T-helper 2 cell treated with Interferon-gamma antibody and Interleukin-4, amounts not matched to agents 5 μg/mL and 100 μg/mL, for 36 hours (primary cell): ENCODE measurements around the gene CYP2D6.
"Not testable (repeated sequence)": the region's sequence is repeated elsewhere in the genome, so short reads cannot be mapped to it uniquely, and the experiment has no call there.

Experiments used
- DNase-seq: peaks from one replicate; pipeline ENCODE4 v3.0.0; 2021; ENCODE audit warnings: low spot score
- H3K27ac Mint-ChIP-seq: one replicate; pipeline ENCODE4 v1.8.0; 2021; ENCODE audit warnings: mild to moderate bottlenecking, mixed read lengths
- H3K27me3 Mint-ChIP-seq: one replicate; pipeline ENCODE4 v1.8.0; 2021; ENCODE audit warnings: low read depth, mixed read lengths
- H3K36me3 Mint-ChIP-seq: one replicate; pipeline ENCODE4 v1.8.0; 2021; ENCODE audit warnings: low read depth, mixed read lengths
- H3K4me1 Mint-ChIP-seq: one replicate; pipeline ENCODE4 v1.8.0; 2021; ENCODE audit warnings: low read depth, mixed read lengths
- H3K4me3 Mint-ChIP-seq: one replicate; pipeline ENCODE4 v1.8.0; 2022; ENCODE audit warnings: mild to moderate bottlenecking, moderate library complexity, mixed read lengths
- H3K9me3 Mint-ChIP-seq: one replicate; pipeline ENCODE4 v1.8.0; 2021; ENCODE audit warnings: mixed read lengths

Gene CYP2D6

DNA sequence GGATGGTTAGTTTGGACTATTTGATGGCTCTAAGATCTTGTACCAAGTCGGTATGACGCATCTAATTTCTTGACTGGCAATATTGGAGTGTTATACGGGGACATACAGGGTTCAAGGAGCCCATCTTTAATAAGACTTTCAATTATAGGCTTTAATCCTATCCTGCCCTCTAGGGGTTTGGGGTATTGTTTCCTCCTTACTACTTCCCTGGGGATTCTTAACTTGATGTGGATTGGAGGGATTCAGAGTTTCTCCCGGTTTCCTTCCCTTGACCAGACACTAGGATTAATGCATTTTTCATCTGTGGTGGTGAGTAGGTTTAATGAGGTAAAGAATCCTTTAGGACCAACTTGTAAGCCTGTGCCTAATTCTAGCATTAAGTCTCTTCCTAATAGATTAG, 18.8 kb downstream of the CYP2D6 start:
- no peak for DNase-seq
- no peaks in the 10 kb centered on the region for H3K4me1 Mint-ChIP-seq
- H3K27ac Mint-ChIP-seq, result no peak overlapping the region
- peaks cover 21% of the 10 kb centered on the region for H3K36me3 Mint-ChIP-seq
- H3K27me3 Mint-ChIP-seq, result no peaks in the 10 kb centered on the region
- peaks cover 27% of the 10 kb centered on the region for H3K9me3 Mint-ChIP-seq
- H3K4me3 Mint-ChIP-seq, result no peak overlapping the region

DNA sequence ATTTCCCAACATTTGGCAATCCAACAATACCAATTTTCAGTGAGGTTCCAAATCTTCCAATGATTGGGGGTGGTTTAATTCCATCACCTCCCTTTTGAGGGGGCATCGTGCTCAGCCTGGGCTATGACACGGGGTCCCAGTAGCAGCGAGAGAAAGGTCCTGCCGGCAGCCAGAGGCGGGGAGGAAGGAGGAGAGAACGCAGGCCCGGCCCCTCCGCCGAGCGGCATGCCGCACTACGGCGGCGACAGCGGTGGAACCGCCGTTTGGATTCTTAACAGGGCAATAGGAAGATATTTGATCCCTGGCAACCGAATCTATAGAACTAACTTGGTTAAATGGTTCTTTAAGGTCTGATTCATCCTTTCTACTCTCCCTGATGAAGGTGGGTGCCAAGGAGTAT, 21.8 kb downstream of the CYP2D6 start:
- Mint-ChIP-seq H3K9me3 (peaks cover 18% of the 10 kb centered on the region), H3K4me3 (no peak overlapping the region), H3K36me3 (peaks cover 3% of the 10 kb centered on the region), H3K4me1 (no peaks in the 10 kb centered on the region), H3K27me3 (no peaks in the 10 kb centered on the region), H3K27ac (no peak overlapping the region)
- DNase-seq, result no peak

GRCh38 chr22:42104332-42104860, 26.2 kb downstream of the CYP2D6 start:
- Mint-ChIP-seq H3K36me3 (peaks cover 15% of the 10 kb centered on the region), H3K9me3 (peaks cover 38% of the 10 kb centered on the region)
- DNase-seq, H3K27me3 Mint-ChIP-seq, H3K4me1 Mint-ChIP-seq, H3K4me3 Mint-ChIP-seq, H3K27ac Mint-ChIP-seq: not testable (repeated sequence)

DNA sequence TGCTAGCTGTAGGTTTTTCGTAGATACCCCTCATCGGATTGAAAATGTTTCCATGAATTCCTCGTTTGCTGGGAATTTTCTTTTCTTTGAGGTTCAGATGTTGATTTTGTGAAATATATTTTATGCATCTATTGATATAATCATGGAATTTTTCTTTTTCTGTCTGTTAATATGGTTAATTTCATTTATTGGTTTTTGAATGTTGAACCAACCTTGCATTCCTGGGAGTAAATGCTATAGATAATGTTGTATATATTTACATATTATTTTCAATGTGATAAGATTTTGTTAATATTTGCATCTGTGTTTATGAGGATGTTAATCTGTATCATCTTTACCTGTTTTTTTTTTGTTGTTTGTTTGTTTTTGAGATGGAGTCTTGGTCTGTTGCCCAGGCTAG, 29.4 kb downstream of the CYP2D6 start:
- Mint-ChIP-seq H3K4me3 (no peak overlapping the region), H3K36me3 (peaks cover 19% of the 10 kb centered on the region), H3K9me3 (peaks cover 41% of the 10 kb centered on the region), H3K27ac (no peak overlapping the region), H3K4me1 (no peaks in the 10 kb centered on the region), H3K27me3 (no peaks in the 10 kb centered on the region)
- DNase-seq, result no peak

GRCh38 chr22:42091455-42091782, 39.2 kb downstream of the CYP2D6 start:
- H3K27ac Mint-ChIP-seq, result peak overlapping the region; percentile 100
- no peak for DNase-seq
- peaks cover 33% of the 10 kb centered on the region for H3K36me3 Mint-ChIP-seq
- peaks cover 3% of the 10 kb centered on the region for H3K9me3 Mint-ChIP-seq
- H3K4me1 Mint-ChIP-seq, result peaks cover 21% of the 10 kb centered on the region
- no peaks in the 10 kb centered on the region for H3K27me3 Mint-ChIP-seq
- peak overlapping the region; percentile 98 for H3K4me3 Mint-ChIP-seq

GRCh38 chr22:42090596-42091454, 39.8 kb downstream of the CYP2D6 start, which contains the start of gene NDUFA6:
NDUFA6 (minus strand) TSS chr22:42090772; CDS start chr22:42090744, 28 bp downstream.
- Mint-ChIP-seq H3K9me3 (peaks cover 3% of the 10 kb centered on the region), H3K27me3 (no peaks in the 10 kb centered on the region), H3K4me1 (peaks cover 21% of the 10 kb centered on the region), H3K27ac (peak within 1 kb of the TSS; percentile 100), H3K4me3 (peak within 1 kb of the TSS; percentile 98), H3K36me3 (peaks cover 39% of the 10 kb centered on the region)
- peak; percentile 99 for DNase-seq

DNA sequence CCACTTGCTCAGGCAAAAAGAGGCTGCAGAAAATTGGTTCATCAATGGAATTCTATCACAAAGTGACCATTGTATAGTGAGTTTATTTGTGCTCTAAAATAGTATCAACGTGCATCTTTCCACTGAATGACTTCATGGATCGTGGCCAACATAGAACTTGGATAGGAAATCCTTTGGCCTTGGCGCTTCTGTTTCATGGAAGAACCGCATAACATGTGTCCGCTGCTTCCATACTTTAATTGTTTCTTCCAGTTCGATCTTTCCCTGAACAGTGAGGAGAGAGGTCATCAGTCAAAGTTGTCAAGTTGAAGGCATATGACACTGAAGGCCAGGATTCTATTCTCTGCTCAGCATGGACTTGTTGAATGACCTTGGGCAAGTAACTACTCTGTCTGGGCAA, 44.6 kb downstream of the CYP2D6 start:
- Mint-ChIP-seq H3K27ac (no peak overlapping the region), H3K27me3 (no peaks in the 10 kb centered on the region), H3K36me3 (peaks cover 65% of the 10 kb centered on the region), H3K4me3 (no peak overlapping the region), H3K9me3 (peaks cover 3% of the 10 kb centered on the region), H3K4me1 (peaks cover 17% of the 10 kb centered on the region)
- DNase-seq, result no peak

GRCh38 chr22:42084874-42085273, 45.7 kb downstream of the CYP2D6 start:
- no peak overlapping the region for H3K27ac Mint-ChIP-seq
- H3K36me3 Mint-ChIP-seq, result peaks cover 64% of the 10 kb centered on the region
- H3K4me1 Mint-ChIP-seq, result peaks cover 22% of the 10 kb centered on the region
- H3K4me3 Mint-ChIP-seq, result no peak overlapping the region
- DNase-seq, result no peak
- peaks cover 3% of the 10 kb centered on the region for H3K9me3 Mint-ChIP-seq
- H3K27me3 Mint-ChIP-seq, result no peaks in the 10 kb centered on the region

- DNase-seq, result no peak
- Mint-ChIP-seq H3K27me3 (no peaks in the 10 kb centered on the region), H3K9me3 (no peaks in the 10 kb centered on the region), H3K4me3 (no peak overlapping the region), H3K36me3 (peaks cover 52% of the 10 kb centered on the region), H3K4me1 (peaks cover 24% of the 10 kb centered on the region), H3K27ac (no peak overlapping the region)
Observed at GRCh38 chr22:42083119-42083518, 47.5 kb downstream of the CYP2D6 start.

DNA sequence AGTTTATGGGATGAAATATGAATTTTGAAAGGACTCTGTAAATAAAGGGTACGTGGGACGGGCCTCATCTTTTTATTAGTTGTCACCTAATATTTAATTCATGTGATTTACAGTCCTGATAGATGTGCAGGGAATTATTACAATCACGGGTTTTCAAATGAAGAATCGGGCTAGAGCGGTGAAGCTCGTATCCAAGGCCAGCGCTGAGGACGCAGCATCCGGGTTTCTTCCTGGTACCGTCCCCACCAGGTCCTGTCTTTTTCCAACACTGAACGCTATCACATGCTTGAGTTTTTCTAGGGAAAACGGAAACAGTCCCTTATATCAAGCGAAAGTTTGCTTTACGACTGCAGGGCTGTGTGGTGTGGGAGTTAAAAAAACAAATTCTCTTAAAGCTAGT, 50.3 kb downstream of the CYP2D6 start:
- Mint-ChIP-seq H3K9me3 (no peaks in the 10 kb centered on the region), H3K4me3 (peak overlapping the region; percentile 98), H3K27me3 (no peaks in the 10 kb centered on the region), H3K4me1 (peaks cover 24% of the 10 kb centered on the region), H3K36me3 (peaks cover 31% of the 10 kb centered on the region), H3K27ac (peak overlapping the region; percentile 96)
- DNase-seq, result no peak

- Mint-ChIP-seq H3K9me3 (no peaks in the 10 kb centered on the region), H3K27ac (peak within 1 kb of the TSS; percentile 96), H3K4me3 (peak within 1 kb of the TSS; percentile 98), H3K36me3 (peaks cover 25% of the 10 kb centered on the region), H3K4me1 (peaks cover 28% of the 10 kb centered on the region), H3K27me3 (no peaks in the 10 kb centered on the region)
- DNase-seq, result peak; percentile 98
Observed at GRCh38 chr22:42079319-42080251, 51.0 kb downstream of the CYP2D6 start, which contains the start of gene SMDT1. SMDT1 (plus strand) TSS chr22:42079700; CDS start chr22:42079769, 69 bp downstream.

GRCh38 chr22:42078469-42079318, 51.9 kb downstream of the CYP2D6 start:
- H3K4me1 Mint-ChIP-seq, result peaks cover 28% of the 10 kb centered on the region

GRCh38 chr22:42077486-42078125, 53.0 kb downstream of the CYP2D6 start:
- no peak overlapping the region for H3K27ac Mint-ChIP-seq

More at GRCh38 chr22:42078469-42079318, 51.9 kb downstream of the CYP2D6 start:
- Mint-ChIP-seq H3K27ac (peak overlapping the region; percentile 96), H3K4me3 (peak overlapping the region; percentile 98), H3K36me3 (peaks cover 19% of the 10 kb centered on the region), H3K9me3 (no peaks in the 10 kb centered on the region), H3K27me3 (no peaks in the 10 kb centered on the region)
- DNase-seq, result no peak

More at GRCh38 chr22:42077486-42078125, 53.0 kb downstream of the CYP2D6 start:
- peaks cover 30% of the 10 kb centered on the region for H3K4me1 Mint-ChIP-seq
- DNase-seq, result no peak
- H3K9me3 Mint-ChIP-seq, result no peaks in the 10 kb centered on the region
- peaks cover 12% of the 10 kb centered on the region for H3K36me3 Mint-ChIP-seq
- peak overlapping the region; percentile 21 for H3K4me3 Mint-ChIP-seq
- H3K27me3 Mint-ChIP-seq, result no peaks in the 10 kb centered on the region
